SK-N-SH treated with all-trans-retinoic acid at 6 μM for 48 hours (cell line): ENCODE data around the gene WDR87.

Experiments
- ATAC-seq: fragments of 200-7000 bp; cut with Tn5 transposase; 3 replicates; pipeline ENCODE4 v1.9.1; 2020; ENCODE audit warnings: mild to moderate bottlenecking, moderate library complexity
- ARNTL ChIP-seq: fragments of 450-650 bp; formaldehyde crosslinking; IDR thresholded peaks from 2 replicates; pipeline ENCODE4 v1.5.0; 2020; ENCODE audit warnings: low read depth, mild to moderate bottlenecking, moderate library complexity, borderline replicate concordance
- BACH2 ChIP-seq: fragments of 250-450 bp; sonication (Bioruptor Pico); IDR thresholded peaks from 2 replicates; pipeline ENCODE4 v1.9.0; 2021; ENCODE audit warnings: mild to moderate bottlenecking, borderline replicate concordance
- CREB5 ChIP-seq: fragments of 250-450 bp; sonication (Bioruptor Pico); IDR thresholded peaks from 2 replicates; pipeline ENCODE4 v1.5.1; 2020; ENCODE audit warnings: low read depth, mild to moderate bottlenecking, moderate library complexity
- CSDC2 ChIP-seq: fragments of 250-450 bp; sonication (Bioruptor Pico); IDR thresholded peaks from 2 replicates; pipeline ENCODE4 v1.5.0; 2020; ENCODE audit warnings: mild to moderate bottlenecking, moderate library complexity
- CSRNP3 ChIP-seq: fragments of 250-450 bp; sonication (Bioruptor Pico); IDR thresholded peaks from 2 replicates; pipeline ENCODE4 v1.5.1; 2021; ENCODE audit warnings: mild to moderate bottlenecking, moderate library complexity
- ESRRG ChIP-seq: fragments of 250-450 bp; sonication (Bioruptor Pico); IDR thresholded peaks from 2 replicates; pipeline ENCODE4 v1.6.1; 2021; ENCODE audit warnings: mild to moderate bottlenecking
- GLIS3 ChIP-seq: fragments of 250-450 bp; sonication (Bioruptor Pico); IDR thresholded peaks from 2 replicates; pipeline ENCODE4 v1.5.0; 2020; ENCODE audit warnings: mild to moderate bottlenecking, moderate library complexity
- ISL1 ChIP-seq: fragments of 250-450 bp; sonication (Bioruptor Pico); IDR thresholded peaks from 2 replicates; pipeline ENCODE4 v2.1.2; 2022; ENCODE audit warnings: mild to moderate bottlenecking, moderate library complexity
- OSR1 ChIP-seq: fragments of 250-450 bp; sonication (Bioruptor Pico); IDR thresholded peaks from 2 replicates; pipeline ENCODE4 v1.8.0; 2022; ENCODE audit warnings: moderate library complexity, mild to moderate bottlenecking, inconsistent platforms
- PATZ1 ChIP-seq: fragments of 250-450 bp; sonication (Bioruptor Pico); IDR thresholded peaks from 2 replicates; pipeline ENCODE4 v1.8.0; 2020; ENCODE audit warnings: mild to moderate bottlenecking, moderate library complexity, borderline replicate concordance
- SNAI2 ChIP-seq: fragments of 250-450 bp; sonication (Bioruptor Pico); IDR thresholded peaks from 2 replicates; pipeline ENCODE4 v1.5.0; 2020; ENCODE audit warnings: mild to moderate bottlenecking, moderate library complexity
- TCF4 ChIP-seq: fragments of 250-450 bp; sonication (Bioruptor Pico); IDR thresholded peaks from 2 replicates; pipeline ENCODE4 v1.8.0; 2021; ENCODE audit warnings: mild to moderate bottlenecking, moderate library complexity, borderline replicate concordance
- TOX ChIP-seq: fragments of 250-450 bp; sonication (Bioruptor Pico); IDR thresholded peaks from 2 replicates; pipeline ENCODE4 v1.8.0; 2021; ENCODE audit warnings: mild to moderate bottlenecking, moderate library complexity, borderline replicate concordance
- TSHZ2 ChIP-seq: fragments of 250-450 bp; sonication (Bioruptor Pico); IDR thresholded peaks from 2 replicates; pipeline ENCODE4 v1.5.0; 2020; ENCODE audit warnings: mild to moderate bottlenecking, moderate library complexity
- ZFP3 ChIP-seq: fragments of 250-450 bp; sonication (Bioruptor Pico); IDR thresholded peaks from 2 replicates; pipeline ENCODE4 v1.5.0; 2020; ENCODE audit warnings: mild to moderate bottlenecking, moderate library complexity
- ZFP30 ChIP-seq: fragments of 450-650 bp; formaldehyde crosslinking; IDR thresholded peaks from 2 replicates; pipeline ENCODE4 v1.5.0; 2022; ENCODE audit warnings: mild to moderate bottlenecking, moderate library complexity
- ZNF70 ChIP-seq: fragments of 450-650 bp; formaldehyde crosslinking; IDR thresholded peaks from 2 replicates; pipeline ENCODE4 v1.5.0; 2020; ENCODE audit warnings: mild to moderate bottlenecking, moderate library complexity

Gene WDR87

GRCh38 chr19:37864501-37864900 is 41.9 kb downstream of the WDR87 start:
- no peak for ATAC-seq
- TF ChIP-seq CREB5: no peak
- no peak for TF ChIP-seq ARNTL
- no peak for TF ChIP-seq ZNF70 (CRISPR knock-in tag)
- TF ChIP-seq TCF4: no peak
- no peak for TF ChIP-seq ZFP30
- no peak for TF ChIP-seq TOX (CRISPR knock-in tag)
- TF ChIP-seq TSHZ2: no peak
- TF ChIP-seq ISL1 (CRISPR knock-in tag): no peak
- no peak for TF ChIP-seq ESRRG
- TF ChIP-seq OSR1: no peak
- no peak for TF ChIP-seq ZFP3
- no peak for TF ChIP-seq CSDC2 (CRISPR knock-in tag)
- no peak for TF ChIP-seq BACH2 (CRISPR knock-in tag)

- TF ChIP-seq ZFP30 (no peak), TSHZ2 (no peak), CREB5 (no peak), SNAI2 (CRISPR knock-in tag) (no peak), BACH2 (CRISPR knock-in tag) (no peak), ZNF70 (CRISPR knock-in tag) (no peak), CSDC2 (CRISPR knock-in tag) (no peak), OSR1 (no peak)
- peak; percentile 39 for ATAC-seq
Measured at GRCh38 chr19:37855098-37855497, 51.3 kb downstream of the WDR87 start.

- no peak for ATAC-seq
Measured at GRCh38 chr19:37845932-37846331, 60.5 kb downstream of the WDR87 start.

More at GRCh38 chr19:37845932-37846331, 60.5 kb downstream of the WDR87 start:
- TF ChIP-seq GLIS3 (no peak), CSRNP3 (CRISPR knock-in tag) (no peak), PATZ1 (no peak), ARNTL (no peak), CSDC2 (CRISPR knock-in tag) (no peak)
